GM12878 (cell line): ENCODE results near the gene STK33. TPM values are rescaled to one million over a fixed set of nuclear protein-coding genes. Genes with fewer than 3 reads are reported as not detected.

Source experiments
- ATAC-seq: fragments of 200-7000 bp; cut with Tn5 transposase; 3 replicates; pipeline ENCODE4 v1.9.1; 2020; ENCODE audit warnings: mild to moderate bottlenecking, moderate library complexity
- BruUV-seq: library from RNA; stranded (reverse); fragments of 400-500 nt; replicated peaks from 2 replicates; lab custom pipeline; 2021; lab: Mats Ljungman, UMichigan
- CTCF ChIA-PET: fragments of 300-600 bp; sonication (Branson Sonifier 250); formaldehyde crosslinking; extraction: SDS; loops from one replicate; lab custom pipeline; 2021; ENCODE audit warnings: inconsistent platforms; lab: Yijun Ruan, JAX
- POLR2A ChIA-PET: fragments of 350-600 bp; formaldehyde crosslinking; extraction: SDS; loops from one replicate; lab custom pipeline; 2021; ENCODE audit warnings: inconsistent platforms; lab: Charles Lee
- RAD21 ChIA-PET: fragments of 300-600 bp; sonication (Branson Sonifier 250); formaldehyde crosslinking; loops from one replicate; lab custom pipeline; 2023; ENCODE audit warnings: antibody characterized with exemption; ENCODE audit not compliant: unreplicated experiment; lab: Charles Lee
- SMC1A ChIA-PET: fragments of 300-600 bp; sonication (Branson Sonifier 250); formaldehyde crosslinking; loops from one replicate; lab custom pipeline; 2023; ENCODE audit not compliant: unreplicated experiment, uncharacterized antibody; lab: Charles Lee
- DNase-seq: peaks from one replicate; pipeline ENCODE4 v3.0.0-alpha.2; 2011; ENCODE audit warnings: low read depth, low spot score
- FAIRE-seq: peaks from 3 replicates; lab custom pipeline; 2011; peaks lifted over from hg19 to GRCh38; lab: Jason Lieb, UNC
- H2AFZ ChIP-seq: 2 replicates; pipeline ENCODE4 v1.6.0; 2011; ENCODE audit warnings: low read depth, low read length, control low read depth; ENCODE audit not compliant: control insufficient read depth
- H3K27ac ChIP-seq: 2 replicates; pipeline ENCODE4 v1.5.1; 2011; ENCODE audit warnings: control low read depth; ENCODE audit not compliant: control insufficient read depth, insufficient read depth
- H3K27me3 ChIP-seq, 2 experiments: replicated peaks in 1 of 2; 2 replicates each; pipeline versions ENCODE4 v1.6.0 to v1.6.1; 2011; ENCODE audit warnings: low read length in 1 of 2; ENCODE audit not compliant: control insufficient read depth in 2 of 2, insufficient read depth in 2 of 2
- H3K36me3 ChIP-seq, 2 experiments: 2 replicates each; pipeline ENCODE4 v1.5.1; 2011; ENCODE audit warnings: low read length in 1 of 2; ENCODE audit not compliant: control insufficient read depth in 2 of 2, insufficient read depth in 2 of 2
- H3K4me1 ChIP-seq: 2 replicates; pipeline ENCODE4 v1.6.1; 2011; ENCODE audit warnings: mild to moderate bottlenecking, low read length, moderate library complexity, mixed read lengths; ENCODE audit not compliant: control insufficient read depth, insufficient read depth
- H3K4me2 ChIP-seq: 2 replicates; pipeline ENCODE4 v1.6.0; 2011; ENCODE audit warnings: control low read depth; ENCODE audit not compliant: control insufficient read depth, insufficient read depth
- H3K4me3 ChIP-seq: fragments of 200-600 bp; sonication (generic); 2 replicates; pipeline ENCODE4 v1.5.1; 2016
- H3K79me2 ChIP-seq: 2 replicates; pipeline ENCODE4 v1.6.0; 2011; ENCODE audit warnings: low read length; ENCODE audit not compliant: control insufficient read depth, insufficient read depth
- H3K9ac ChIP-seq: 2 replicates; pipeline ENCODE4 v1.8.0; 2011; ENCODE audit warnings: low read length, control low read depth, mixed read lengths; ENCODE audit not compliant: control insufficient read depth, insufficient read depth
- H3K9me3 ChIP-seq: replicated peaks from 3 replicates; pipeline ENCODE4 v1.5.1; 2011; ENCODE audit warnings: mild to moderate bottlenecking, low read length; ENCODE audit not compliant: control insufficient read depth, insufficient read depth
- H4K20me1 ChIP-seq: 2 replicates; pipeline ENCODE4 v1.6.0; 2011; ENCODE audit not compliant: control insufficient read depth, insufficient read depth
- CBX3 ChIP-seq: fragments of 200-600 bp; sonication (generic); IDR thresholded peaks from 2 replicates; pipeline ENCODE4 v1.6.1; 2016; ENCODE audit warnings: low read depth, borderline replicate concordance
- CHD1 ChIP-seq: IDR thresholded peaks from 2 replicates; pipeline ENCODE4 v1.6.1; 2012; ENCODE audit warnings: low read depth, low read length, improper control_type of control experiment
- ELK1 ChIP-seq: IDR thresholded peaks from 2 replicates; pipeline ENCODE4 v1.6.1; 2012; ENCODE audit warnings: low read depth, low read length, improper control_type of control experiment
- ESRRA ChIP-seq: IDR thresholded peaks from 2 replicates; pipeline ENCODE4 v1.6.1; 2012; ENCODE audit warnings: mild to moderate bottlenecking, low read length, improper control_type of control experiment
- KLF5 ChIP-seq: fragments of 450-650 bp; IDR thresholded peaks from 2 replicates; pipeline ENCODE4 v1.6.1; 2014; ENCODE audit warnings: mild to moderate bottlenecking; ENCODE audit not compliant: partially characterized antibody
- RAD21 ChIP-seq: IDR thresholded peaks from 2 replicates; pipeline ENCODE4 v1.6.1; 2011; ENCODE audit warnings: mild to moderate bottlenecking, low read depth, low read length, moderate library complexity; ENCODE audit not compliant: insufficient read depth
- SREBF1 ChIP-seq: IDR thresholded peaks from 2 replicates; pipeline ENCODE4 v1.6.1; 2012; ENCODE audit warnings: mild to moderate bottlenecking, low read length
- TAF1 ChIP-seq: IDR thresholded peaks from 2 replicates; pipeline ENCODE4 v1.6.1; 2011; ENCODE audit warnings: mild to moderate bottlenecking, low read depth, low read length, borderline replicate concordance
- TBL1XR1 ChIP-seq: IDR thresholded peaks from 2 replicates; pipeline ENCODE4 v1.6.1; 2012; ENCODE audit warnings: low read depth, low read length, improper control_type of control experiment
- TCF3 ChIP-seq: IDR thresholded peaks from 2 replicates; pipeline ENCODE4 v1.6.1; 2012; ENCODE audit warnings: low read depth, mild to moderate bottlenecking, low read length, borderline replicate concordance; ENCODE audit not compliant: insufficient read depth
- WGBS: methylation state at CpG from one replicate; pipeline ENCODE4 v1.1.6; 2016; ENCODE audit warnings: low lambda C conversion rate; ENCODE audit not compliant: insufficient replicate concordance, insufficient coverage; ENCODE audit errors: missing lambda C conversion rate; 5-methylcytosine and 5-hydroxymethylcytosine counted together
- in situ Hi-C: fragments of 300-500 bp; cut with MboI; formaldehyde crosslinking; loops from 9 replicates; pipeline ENCODE4 v1.14.3; 2018; ENCODE audit warnings: mixed read lengths
- intact Hi-C: fragments of 100-400 bp; cut with micrococcal nuclease; formaldehyde crosslinking; loops from one replicate; pipeline ENCODE4 v1.14.2; 2022; ENCODE audit not compliant: unreplicated experiment
- polyA plus RNA-seq, 11 experiments: library from polyadenylated mRNA; depleted of rRNA in 4 of 11; unstranded in 6 of 11; stranded (reverse) in 5 of 11; fragments of >200 nt; fragmentation: Nextera tagmentation in 4 of 11; fragmentation: Illumina TruSeq in 1 of 11; extraction: Ambion mirVana in 4 of 11; extraction: Trizol in 1 of 11; gene quantifications; 1 replicate in 1 of 11; 2 replicates in 10 of 11; pipeline versions ENCODE4 v1.2.1 to v1.2.3, GENCODE V29; 2011 to 2016; ENCODE audit warnings: inconsistent platforms in 2 of 11, missing spikeins in 2 of 11, low read depth in 1 of 11
- total RNA-seq, 4 experiments: library from RNA; depleted of rRNA in 3 of 4; stranded (reverse); fragments of >200 nt in 3 of 4; fragmentation: Illumina TruSeq in 1 of 4; extraction: Trizol in 1 of 4; gene quantifications; 2 replicates each; pipeline versions ENCODE4 v1.2.1 to v1.2.3, GENCODE V29; 2013 to 2021

The STK33 gene
- total and polyA plus RNA-seq, 10 of the 15 experiments (the other 5 are each of a cell fraction or from before 2014, with no cell fraction given): 5.2 to 27.3 (median 18.3) TPM

GRCh38 chr11:8527939-8528338 lies 66.1 kb downstream of the STK33 start (continued):
- no peak for TF ChIP-seq KLF5
- TF ChIP-seq, all 136 proteins: peak for 0

GRCh38 chr11:8523396-8523795 lies 70.6 kb downstream of the STK33 start:
- in situ Hi-C loops: no loop called here

More at GRCh38 chr11:8523396-8523795, 70.6 kb downstream of the STK33 start:
- no peak overlapping the region for H3K9ac ChIP-seq
- intact Hi-C loops: no loop called here
- no peaks in the 10 kb centered on the region for H4K20me1 ChIP-seq
- no peak for FAIRE-seq
- TF ChIP-seq RAD21: no peak
- TF ChIP-seq SREBF1: no peak
- TF ChIP-seq TBL1XR1: no peak
- no peak for TF ChIP-seq CHD1
- TF ChIP-seq ESRRA: no peak
- no peak for TF ChIP-seq TCF3
- no peak for TF ChIP-seq ELK1
- TF ChIP-seq CBX3: no peak
- TF ChIP-seq TAF1: no peak
- POLR2A ChIA-PET: no interaction called here
- RAD21 ChIA-PET: no interaction called here
- no TSS peak for BruUV-seq
- DNase-seq: no peak
- no peak overlapping the region for H2AFZ ChIP-seq
- 98% methylated on average over 8 of the region's 34 CpGs for WGBS
- H3K36me3 ChIP-seq: no peaks in the 10 kb centered on the region
- no peaks in the 10 kb centered on the region for H3K4me1 ChIP-seq
- no peak overlapping the region for H3K27ac ChIP-seq
- no peaks in the 10 kb centered on the region for H3K27me3 ChIP-seq
- no peak overlapping the region for H3K4me2 ChIP-seq
- no peak for ATAC-seq
- SMC1A ChIA-PET: no interaction called here
- CTCF ChIA-PET: no interaction called here
- no peak overlapping the region for H3K4me3 ChIP-seq
- 0 out of 3 replicates have a peak, but pooled peaks cover 1% of the 10 kb centered on the region for H3K9me3 ChIP-seq
- H3K79me2 ChIP-seq: no peaks in the 10 kb centered on the region
